Subcutaneous adipose tissue (tissue), 4 donors: ENCODE measurements around the gene DGKB. TPM values are rescaled to one million over a fixed set of nuclear protein-coding genes. Genes with fewer than 3 reads are reported as not detected.

Experiments
- total RNA-seq, 4 donors: library from RNA; depleted of rRNA; stranded (reverse); fragments of >200 nt; gene quantifications; one replicate each; pipeline ENCODE4 v1.1.0, GENCODE V29; 2016
- TF ChIP-seq, protein P1 (sequence below): fragments of 450-650 bp; IDR thresholded peaks from one replicate; pipeline ENCODE4 v1.5.1; 2016; ENCODE audit warnings: low read depth, mild to moderate bottlenecking, control low read depth, antibody characterized with exemption, moderate library complexity

The DGKB gene
- total RNA-seq, 4 donors from 2014 or later, result 0.17 TPM; not detected in 3

DNA sequence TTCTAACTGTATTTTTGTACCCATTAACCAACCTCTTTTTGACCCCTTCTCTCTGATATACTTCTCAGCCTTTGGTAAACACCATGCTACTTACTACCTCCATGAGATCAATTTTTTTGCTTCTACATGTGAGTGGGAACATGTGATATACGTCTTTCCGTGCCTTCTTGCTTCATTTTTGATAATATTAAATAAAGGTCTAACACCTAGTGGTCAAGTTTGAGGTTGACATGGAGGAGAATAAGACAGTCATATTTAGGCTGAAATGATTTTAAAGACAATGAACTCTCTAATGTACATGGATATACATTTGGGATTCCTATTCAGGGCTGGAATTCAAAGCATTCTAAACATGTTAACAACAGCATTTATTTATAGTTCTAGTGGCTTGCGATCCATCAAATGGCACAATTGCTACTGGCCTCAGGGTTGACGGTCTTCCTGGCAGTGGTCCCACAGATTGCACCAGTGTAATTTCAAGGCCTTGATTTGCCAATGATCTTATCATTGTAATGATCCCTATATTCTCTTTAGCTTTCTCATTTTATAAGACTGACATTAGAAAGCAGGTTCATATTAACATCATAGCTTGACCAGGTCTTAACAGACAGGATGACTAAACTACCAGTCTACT, 597.2 kb downstream of the DGKB start:
- TF ChIP-seq, protein P1, sequence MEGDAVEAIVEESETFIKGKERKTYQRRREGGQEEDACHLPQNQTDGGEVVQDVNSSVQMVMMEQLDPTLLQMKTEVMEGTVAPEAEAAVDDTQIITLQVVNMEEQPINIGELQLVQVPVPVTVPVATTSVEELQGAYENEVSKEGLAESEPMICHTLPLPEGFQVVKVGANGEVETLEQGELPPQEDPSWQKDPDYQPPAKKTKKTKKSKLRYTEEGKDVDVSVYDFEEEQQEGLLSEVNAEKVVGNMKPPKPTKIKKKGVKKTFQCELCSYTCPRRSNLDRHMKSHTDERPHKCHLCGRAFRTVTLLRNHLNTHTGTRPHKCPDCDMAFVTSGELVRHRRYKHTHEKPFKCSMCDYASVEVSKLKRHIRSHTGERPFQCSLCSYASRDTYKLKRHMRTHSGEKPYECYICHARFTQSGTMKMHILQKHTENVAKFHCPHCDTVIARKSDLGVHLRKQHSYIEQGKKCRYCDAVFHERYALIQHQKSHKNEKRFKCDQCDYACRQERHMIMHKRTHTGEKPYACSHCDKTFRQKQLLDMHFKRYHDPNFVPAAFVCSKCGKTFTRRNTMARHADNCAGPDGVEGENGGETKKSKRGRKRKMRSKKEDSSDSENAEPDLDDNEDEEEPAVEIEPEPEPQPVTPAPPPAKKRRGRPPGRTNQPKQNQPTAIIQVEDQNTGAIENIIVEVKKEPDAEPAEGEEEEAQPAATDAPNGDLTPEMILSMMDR, result no peak

DNA sequence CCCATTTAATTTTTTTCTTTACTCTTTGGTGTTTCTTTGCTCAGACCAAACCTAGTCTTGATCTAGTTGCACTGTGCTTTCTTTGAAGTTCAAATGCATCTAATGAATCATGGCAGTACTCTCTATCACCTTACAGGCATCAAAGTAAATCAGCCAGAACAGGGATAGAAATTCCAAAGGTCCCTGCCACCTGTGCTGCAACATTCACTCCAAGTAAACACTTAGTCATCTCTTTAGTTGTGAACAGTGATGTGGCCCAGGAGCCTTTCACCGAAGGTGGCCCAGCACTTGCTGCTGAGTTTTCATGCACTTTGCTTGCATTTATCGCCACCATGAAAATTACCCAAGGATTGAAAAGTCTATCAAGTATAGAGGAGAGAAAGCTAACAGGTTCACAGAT, 599.0 kb downstream of the DGKB start:
- TF ChIP-seq, protein P1, result no peak

DNA sequence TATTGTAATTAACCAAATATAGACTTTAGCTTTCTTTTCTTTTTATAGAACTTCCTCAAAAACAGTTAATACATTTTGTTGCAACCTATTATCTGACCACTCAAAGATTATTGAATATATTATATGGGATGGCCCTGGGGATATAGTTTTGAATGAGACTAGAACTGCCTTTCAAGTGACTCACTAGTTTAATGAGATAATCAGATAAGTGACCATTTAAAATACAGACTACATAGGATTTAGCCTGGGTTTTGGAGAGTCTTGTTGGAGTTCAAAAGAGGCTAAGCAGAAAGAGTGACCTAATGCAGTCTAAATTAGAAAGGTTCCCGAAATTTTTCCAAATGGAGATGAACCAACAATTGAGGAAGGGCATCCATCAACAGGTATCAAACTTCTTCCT, 607.9 kb downstream of the DGKB start:
- TF ChIP-seq, protein P1, result no peak

DNA sequence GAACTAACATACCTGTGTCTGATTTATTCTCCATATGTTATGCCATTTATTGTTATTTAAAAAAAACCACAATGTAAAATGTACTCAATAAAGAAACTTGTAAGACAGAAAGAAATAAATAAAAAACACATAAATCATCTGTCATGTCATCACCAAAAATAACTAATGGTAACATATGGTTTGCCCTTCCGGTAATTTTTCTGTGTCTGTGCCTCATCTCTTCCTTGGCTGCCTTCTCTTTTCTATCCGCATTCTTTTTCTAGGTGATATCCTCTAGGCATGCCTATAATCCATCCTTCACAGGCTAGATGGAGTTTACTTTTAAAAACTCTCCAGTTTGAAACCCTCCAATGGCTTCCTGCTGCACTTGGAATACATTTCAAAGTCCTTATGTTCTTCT, 609.1 kb downstream of the DGKB start:
- TF ChIP-seq, protein P1, result no peak

DNA sequence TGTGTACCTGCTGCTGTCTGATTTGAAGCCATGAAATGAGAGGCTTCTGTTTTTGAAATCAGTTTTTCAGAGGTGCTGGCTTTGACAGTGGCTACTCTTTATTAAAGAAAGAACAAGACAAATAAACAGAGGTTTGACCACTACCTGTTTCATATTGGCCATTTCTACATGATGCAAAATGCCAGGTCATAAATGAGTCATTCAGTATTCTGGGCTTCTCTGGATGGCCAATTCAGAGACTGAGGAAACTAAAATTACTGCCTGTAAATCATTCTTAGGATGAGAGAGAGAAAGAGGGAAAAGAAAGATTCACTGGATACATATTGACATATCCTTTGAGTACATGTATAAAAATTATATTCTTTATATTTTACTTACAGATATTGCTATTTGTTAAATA, 609.8 kb downstream of the DGKB start:
- TF ChIP-seq, protein P1, result no peak

DNA sequence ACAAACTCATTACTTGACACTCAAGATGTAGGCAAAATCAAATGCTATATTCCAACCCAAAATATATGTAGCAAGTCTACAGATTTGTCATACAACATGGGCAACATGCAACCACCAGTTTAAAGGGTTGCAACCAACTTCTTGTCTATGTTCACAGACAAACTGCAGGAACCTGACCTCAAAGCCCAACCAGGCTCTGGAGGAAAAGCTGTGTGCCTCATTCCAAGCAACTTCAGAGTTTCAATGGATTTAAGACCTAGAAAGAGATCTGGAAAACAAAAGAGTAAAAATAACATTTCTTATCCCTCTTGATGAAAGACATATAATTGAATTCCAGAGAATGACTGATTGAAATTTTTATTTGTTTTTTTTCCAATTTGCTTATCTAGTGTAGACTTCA, 612.6 kb downstream of the DGKB start:
- TF ChIP-seq, protein P1, result no peak

DNA sequence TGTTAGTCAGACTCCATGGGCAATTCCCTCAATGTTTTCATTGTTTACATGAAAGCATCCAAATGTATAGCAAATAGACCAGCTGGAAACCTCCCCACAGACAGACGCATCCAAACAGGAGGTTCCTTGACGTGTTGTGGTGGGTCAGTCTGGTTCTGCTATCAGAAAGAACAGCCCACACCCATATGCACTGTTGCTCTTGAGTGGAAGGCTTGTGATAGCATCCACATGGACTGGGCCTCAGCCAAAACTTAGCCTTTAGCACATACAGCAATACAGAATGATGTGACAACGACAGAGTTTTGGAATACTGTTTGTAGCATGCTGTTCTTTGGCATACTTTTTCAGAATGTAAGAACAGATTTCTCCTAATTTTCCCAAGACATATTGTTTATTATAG, 613.9 kb downstream of the DGKB start:
- TF ChIP-seq, protein P1, result no peak
